Measurements from ENCODE around the gene CTSS.

- no peak for TF ChIP-seq CTCF (conservative IDR thresholded peaks at IDR 0.05)
- TF ChIP-seq EZH2 (IDR thresholded peaks at IDR 0.05; ENCODE audit: low read depth): no peak
These were observed at the start of gene CTSS for GRCh38 chr1:150765296-150765976.

Measured in PC-9 (cell line).